GM19395 (cell line): Measurements from ENCODE around the gene FFAR1.
"Not testable (repeated sequence)": the region's sequence is repeated elsewhere in the genome, so short reads cannot be mapped to it uniquely, and the experiment has no call there.

Source experiments
- ATAC-seq: cut with Tn5 transposase; IDR thresholded peaks from one replicate; pipeline ENCODE4 v1.9.1; 2021; ENCODE audit warnings: mild to moderate bottlenecking, moderate library complexity; ENCODE audit not compliant: unreplicated experiment

Gene FFAR1

DNA sequence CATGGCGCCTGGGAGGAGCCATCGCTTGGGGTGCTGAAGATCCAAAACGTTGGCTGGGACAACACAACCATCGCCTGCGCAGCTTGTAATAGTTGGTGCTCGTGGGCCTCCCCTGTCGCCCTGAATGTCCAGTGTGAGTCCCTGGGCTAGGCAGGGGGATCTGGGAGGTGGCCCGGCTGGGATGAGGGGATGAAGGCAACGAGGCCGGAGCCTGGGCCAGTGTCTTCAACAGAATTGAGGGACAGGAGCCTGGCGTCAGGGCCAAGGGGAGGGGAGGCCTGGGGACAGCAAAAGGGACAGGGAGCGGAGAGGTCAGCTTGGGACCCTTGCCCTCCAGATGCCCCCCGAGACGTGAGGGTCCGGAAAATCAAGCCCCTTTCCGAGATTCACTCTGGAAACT is 6.7 kb upstream of the FFAR1 start:
- ATAC-seq, result no peak

DNA sequence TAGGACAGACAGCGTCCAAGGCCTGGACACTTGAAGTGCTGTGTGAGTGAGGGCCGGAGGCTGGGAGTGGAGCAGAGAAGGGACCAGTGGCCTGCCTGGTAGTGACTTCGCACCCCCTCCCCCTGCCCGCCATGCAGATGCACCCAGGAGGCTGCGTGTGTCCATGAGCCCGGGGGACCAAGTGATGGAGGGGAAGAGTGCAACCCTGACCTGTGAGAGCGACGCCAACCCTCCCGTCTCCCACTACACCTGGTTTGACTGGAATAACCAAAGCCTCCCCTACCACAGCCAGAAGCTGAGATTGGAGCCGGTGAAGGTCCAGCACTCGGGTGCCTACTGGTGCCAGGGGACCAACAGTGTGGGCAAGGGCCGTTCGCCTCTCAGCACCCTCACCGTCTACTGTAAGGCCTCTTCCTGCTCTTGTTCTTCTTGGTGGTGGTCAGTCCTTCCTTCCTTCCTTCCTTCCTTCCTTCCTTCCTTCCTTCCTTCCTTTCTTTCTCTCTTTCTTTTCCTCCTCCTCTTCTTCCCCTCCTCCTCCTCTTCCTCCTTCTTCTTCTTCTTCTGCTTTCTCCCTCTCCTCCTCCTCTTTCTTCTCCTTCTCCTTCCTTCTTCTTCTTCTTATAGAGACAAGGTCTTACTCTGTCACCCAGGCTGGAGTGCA is 6.0 kb upstream of the FFAR1 start:
- no peak for ATAC-seq

DNA sequence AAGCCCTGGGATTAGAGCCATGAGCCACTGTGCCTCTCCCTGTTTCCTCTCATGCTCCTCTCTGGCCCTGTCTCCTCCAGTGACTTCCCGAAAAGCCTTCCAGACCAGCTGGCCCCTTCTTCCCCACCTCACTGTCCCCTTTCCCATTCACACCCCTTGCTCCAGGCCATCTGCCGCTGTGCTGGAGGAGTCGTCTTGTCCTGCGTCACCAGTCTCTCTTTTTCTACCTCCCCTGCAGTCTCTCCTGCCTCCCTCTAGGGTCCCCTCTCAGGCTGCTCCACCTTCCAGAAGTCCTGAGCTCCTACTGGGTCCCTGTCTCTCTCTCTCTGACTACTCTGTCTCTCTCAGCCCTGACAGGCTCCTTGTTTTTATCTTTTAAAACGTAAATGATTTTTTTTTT is 5.3 kb upstream of the FFAR1 start:
- no peak for ATAC-seq

DNA sequence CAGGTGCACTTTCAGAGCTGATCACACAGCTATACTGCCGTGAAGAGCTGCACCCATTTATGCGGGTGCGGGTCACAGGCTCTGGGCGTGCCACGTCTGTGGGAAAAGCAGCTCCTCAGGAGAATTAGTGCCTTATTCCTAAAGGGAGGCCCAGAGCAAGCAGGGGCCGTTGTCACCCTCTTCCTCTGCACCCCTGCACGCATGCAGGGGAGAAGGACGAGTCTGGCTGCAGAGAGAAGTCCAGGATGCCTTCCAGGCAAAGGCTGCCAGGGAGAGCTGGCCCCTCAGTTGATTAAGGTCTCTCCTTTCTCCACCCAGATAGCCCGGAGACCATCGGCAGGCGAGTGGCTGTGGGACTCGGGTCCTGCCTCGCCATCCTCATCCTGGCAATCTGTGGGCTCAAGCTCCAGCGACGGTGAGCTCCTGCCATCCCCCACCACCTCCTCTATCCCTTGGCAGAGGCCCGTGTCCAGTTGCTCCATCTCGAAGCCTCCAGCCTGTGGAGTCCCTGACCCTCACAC is 3.1 kb upstream of the FFAR1 start:
- no peak for ATAC-seq

DNA sequence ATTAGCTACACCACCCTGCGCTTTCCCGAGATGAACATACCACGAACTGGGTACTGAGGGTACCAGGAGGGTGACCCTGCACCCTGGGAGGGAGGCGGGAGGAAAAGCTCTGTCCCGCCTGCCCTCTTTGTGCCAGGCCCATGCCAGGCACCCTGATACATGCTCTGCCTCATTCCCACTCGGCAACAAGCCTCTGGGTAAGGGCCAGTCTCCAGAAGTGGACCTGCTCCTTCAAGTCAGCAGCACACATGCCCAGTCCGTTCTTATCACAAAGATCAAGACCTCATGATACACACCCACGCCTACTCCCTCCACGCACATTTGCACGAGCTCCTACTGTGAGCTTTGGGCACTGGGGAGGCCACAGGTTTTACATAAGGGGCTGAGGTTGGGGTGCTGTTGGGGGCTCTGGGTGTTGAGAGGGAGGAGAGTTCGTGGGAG is 2.0 kb upstream of the FFAR1 start:
- ATAC-seq, result no peak

DNA sequence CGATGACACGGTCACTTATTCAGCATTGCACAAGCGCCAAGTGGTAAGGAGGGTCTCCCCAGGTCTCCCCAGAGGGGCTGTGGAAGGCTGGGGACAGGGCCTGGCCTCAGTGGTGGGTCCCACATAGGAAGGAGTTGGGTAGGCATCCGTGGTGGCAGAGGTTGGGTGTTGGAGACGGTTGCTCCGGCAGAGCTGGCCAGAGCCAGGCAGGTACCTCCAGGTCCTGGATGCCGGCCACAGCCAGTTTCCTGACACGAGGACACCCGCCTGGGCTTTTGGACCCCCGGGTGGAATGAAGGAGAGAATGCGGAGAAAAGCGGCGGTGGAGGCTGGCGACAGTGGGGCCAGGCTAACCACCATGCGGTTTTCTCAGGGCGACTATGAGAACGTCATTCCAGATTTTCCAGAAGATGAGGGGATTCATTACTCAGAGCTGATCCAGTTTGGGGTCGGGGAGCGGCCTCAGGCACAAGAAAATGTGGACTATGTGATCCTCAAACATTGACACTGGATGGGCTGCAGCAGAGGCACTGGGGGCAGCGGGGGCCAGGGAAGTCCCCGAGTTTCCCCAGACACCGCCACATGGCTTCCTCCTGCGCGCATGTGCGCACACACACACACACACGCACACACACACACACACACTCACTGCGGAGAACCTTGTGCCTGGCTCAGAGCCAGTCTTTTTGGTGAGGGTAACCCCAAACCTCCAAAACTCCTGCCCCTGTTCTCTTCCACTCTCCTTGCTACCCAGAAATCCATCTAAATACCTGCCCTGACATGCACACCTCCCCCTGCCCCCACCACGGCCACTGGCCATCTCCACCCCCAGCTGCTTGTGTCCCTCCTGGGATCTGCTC is 1.3 kb upstream of the FFAR1 start:
- no peak for ATAC-seq

DNA sequence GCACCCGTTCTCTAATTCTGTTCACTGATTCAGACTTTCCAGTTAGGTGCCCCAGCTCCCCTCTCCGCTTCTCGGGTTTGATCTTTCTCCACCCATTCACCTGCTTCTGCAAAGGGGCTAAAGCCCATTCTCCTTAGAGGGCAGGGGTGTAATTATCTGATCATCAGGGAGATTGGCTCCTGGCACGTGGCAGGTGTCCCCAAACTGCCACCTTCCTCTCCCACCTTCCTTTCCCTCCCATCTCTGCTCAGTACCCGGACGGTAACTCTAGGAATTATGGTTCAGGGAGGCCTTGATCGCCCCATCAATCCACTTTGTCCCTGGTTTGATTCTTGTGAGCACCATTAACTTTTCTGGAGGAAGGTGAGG is 212 bp downstream of the FFAR1 start:
- no peak for ATAC-seq

DNA sequence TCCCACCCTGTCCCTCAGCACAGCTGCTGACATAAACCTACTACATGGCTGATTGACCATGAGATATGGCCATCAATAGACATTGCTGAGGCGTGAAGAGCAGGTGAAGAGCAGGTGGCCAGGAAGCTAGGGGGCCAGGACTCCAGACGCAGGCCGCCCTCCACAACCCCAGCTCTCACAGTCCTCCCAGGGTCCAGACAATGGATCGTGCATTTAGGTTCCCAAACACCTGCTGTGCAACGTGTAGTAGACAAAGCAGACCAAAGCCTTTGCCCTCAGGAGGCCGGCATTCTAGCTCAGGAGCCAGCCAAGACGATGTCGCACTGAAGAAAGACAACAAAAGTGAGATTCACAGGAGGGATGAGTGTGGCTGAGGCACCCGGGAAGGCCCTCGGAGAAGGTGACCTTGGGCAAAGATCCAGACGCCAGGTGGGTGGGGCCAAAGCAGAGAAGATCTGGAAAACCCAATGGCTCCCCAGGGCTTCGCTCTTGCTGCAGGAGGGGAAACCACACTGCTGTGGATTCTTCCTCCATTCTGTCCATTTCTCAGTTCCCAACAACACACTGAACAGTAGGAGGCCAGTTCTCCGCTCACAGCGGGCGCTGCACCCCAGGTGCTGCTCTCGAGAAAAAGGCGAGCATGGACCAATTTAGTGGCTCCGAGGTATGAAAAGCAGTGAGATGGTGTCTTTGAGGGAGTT is 1.4 kb downstream of the FFAR1 start:
- no peak for ATAC-seq

DNA sequence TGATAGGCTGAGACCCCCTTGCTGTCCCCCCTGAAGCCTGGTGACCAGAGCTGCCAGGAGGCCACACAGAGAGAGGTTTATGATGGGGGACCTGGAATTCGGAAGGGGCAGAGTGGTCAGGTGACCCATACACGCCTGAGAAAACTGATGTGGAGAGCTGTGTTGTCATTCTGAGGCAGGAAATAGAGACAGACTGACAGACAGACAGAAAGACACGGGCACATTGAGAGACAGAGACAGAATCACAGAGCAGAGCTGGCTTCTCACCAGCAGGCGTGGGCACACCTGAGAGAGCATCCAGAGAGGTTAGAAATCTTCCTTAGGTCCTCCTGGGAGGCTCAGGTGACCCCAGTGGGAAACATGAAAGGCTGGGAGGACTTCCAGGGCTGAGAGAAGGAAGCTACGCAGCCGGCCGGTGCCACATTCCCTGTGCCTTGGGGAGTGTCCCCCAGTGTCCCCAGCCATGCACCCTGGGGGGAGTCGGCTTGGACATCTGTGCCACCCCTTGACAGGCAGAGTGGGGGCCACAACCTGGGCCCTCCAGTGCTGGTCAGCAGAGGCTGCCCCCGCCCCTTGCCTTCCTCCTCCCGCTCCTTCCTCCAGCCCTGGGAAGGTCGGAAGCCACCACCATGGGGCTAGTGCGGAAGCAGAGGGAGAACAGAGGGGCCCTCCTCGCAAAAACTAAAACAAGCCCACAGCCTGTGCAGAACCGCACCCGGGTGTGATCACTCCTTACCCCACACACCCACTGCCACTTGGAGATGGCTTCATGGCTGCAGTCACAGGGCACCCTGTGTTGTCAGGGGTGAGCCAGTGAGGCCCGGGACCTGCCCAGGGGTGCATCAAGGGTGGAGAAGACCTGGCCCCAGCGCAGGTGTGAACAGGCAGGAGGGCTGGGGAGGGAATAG is 2.2 kb downstream of the FFAR1 start:
- no peak for ATAC-seq

DNA sequence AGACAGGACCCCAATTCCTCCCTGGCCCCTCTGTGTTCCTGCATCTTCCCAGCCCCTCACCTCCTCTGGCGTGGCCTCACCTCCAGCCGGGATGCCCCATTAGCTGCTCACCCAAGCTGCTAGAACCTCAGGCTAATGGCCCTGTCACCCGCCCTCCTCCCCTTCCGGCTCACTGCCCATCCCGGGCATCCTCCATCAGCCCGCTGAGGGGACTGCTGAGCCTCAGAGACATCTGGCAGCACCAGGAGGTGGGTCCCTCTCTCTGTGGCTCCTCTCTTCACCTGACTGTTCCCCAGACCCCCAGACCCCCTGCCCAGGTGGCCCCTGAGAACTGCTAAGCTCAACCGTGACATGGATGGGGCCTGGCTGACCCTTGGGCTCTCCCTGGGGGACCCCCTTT is 2.9 kb downstream of the FFAR1 start:
- ATAC-seq, result no peak

DNA sequence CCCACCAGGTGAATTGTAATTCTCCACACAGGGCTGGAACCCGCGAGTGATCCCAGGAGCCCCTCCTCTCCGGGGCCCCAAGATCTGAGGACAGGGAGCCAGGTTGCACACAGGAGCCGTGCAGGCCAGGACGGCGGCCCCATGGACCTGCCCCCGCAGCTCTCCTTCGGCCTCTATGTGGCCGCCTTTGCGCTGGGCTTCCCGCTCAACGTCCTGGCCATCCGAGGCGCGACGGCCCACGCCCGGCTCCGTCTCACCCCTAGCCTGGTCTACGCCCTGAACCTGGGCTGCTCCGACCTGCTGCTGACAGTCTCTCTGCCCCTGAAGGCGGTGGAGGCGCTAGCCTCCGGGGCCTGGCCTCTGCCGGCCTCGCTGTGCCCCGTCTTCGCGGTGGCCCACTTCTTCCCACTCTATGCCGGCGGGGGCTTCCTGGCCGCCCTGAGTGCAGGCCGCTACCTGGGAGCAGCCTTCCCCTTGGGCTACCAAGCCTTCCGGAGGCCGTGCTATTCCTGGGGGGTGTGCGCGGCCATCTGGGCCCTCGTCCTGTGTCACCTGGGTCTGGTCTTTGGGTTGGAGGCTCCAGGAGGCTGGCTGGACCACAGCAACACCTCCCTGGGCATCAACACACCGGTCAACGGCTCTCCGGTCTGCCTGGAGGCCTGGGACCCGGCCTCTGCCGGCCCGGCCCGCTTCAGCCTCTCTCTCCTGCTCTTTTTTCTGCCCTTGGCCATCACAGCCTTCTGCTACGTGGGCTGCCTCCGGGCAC is 3.9 kb downstream of the FFAR1 start:
- no peak for ATAC-seq

DNA sequence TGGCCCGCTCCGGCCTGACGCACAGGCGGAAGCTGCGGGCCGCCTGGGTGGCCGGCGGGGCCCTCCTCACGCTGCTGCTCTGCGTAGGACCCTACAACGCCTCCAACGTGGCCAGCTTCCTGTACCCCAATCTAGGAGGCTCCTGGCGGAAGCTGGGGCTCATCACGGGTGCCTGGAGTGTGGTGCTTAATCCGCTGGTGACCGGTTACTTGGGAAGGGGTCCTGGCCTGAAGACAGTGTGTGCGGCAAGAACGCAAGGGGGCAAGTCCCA is 4.4 kb downstream of the FFAR1 start:
- no peak for ATAC-seq

DNA sequence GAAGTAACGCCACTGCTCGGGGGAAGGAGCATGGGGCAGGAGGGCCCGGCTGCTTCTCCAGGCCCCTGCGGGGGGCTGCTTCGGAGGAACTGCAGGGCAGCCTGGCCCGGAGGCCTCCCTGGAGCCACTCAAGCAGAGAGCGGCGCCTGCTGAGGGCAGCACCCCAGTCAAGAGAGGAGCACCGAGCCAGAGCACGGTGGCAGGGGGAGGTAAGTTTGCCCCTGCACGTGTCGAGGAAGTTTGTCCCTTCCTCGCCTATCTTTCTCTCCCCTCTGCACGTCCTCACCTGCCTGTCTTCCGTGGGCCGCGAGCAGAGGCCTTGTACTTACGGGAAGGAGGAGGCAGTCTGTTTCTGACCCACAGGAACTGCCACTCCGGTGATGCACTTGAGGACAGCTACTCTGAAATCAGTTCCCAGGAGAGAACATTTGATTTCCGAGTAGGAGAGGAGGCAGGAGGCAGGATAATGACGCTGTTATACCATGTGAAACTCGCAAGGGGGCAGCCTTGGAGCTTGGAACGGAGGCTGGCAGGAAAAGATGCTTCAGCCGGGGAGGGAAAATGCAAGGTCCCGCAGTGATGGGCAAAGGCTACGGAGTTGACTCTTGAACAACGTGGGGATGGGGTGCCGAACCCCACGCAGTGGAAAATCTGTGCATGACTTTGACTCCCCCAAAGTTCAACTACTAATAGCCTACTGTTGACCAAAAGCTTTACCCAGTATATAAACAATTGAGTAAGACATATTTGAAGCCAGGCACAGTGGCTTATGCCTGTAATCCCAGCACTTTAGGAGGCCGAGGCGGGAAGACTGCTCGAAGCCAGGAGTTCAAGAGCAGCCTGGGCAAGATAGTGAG is 5.0 kb downstream of the FFAR1 start:
- no peak for ATAC-seq

DNA sequence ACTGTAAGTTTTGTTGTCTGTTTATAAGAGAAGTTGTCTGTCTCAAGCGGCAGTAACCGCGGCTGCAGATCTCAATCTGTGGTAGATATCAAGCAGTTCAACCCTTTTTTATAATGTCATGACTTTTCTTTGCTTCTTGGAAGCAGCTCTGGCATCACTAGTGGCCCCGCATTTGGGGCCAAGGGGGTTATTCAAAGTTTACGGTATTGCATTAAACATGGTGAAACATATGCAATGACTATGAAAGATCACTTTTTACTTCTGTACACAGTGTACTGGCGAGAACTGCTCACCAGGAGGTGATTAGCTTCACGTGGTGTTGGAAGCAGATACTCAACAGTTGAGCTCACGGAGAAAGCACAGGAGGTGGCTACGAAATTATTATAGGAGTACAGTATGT is 5.9 kb downstream of the FFAR1 start:
- ATAC-seq, result no peak

DNA sequence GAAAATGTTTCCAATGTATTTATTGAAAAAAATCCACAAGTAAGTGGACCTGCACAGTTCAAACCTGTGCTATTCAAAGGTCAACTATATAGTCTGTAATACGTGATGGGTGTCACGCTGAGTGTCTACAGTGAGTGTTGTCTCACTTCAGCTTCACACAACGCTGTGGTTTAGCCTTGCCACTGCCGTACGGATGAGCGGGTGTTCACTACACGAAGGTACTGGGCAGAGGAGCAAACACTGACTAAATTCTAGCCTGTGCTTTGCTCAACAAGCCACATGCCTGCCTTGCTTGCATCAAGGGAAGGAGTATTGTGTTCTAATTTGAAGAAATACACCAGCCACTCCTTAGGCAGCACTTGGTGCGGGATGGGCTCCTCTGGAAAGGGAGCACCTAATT is 7.2 kb downstream of the FFAR1 start:
- no peak for ATAC-seq

DNA sequence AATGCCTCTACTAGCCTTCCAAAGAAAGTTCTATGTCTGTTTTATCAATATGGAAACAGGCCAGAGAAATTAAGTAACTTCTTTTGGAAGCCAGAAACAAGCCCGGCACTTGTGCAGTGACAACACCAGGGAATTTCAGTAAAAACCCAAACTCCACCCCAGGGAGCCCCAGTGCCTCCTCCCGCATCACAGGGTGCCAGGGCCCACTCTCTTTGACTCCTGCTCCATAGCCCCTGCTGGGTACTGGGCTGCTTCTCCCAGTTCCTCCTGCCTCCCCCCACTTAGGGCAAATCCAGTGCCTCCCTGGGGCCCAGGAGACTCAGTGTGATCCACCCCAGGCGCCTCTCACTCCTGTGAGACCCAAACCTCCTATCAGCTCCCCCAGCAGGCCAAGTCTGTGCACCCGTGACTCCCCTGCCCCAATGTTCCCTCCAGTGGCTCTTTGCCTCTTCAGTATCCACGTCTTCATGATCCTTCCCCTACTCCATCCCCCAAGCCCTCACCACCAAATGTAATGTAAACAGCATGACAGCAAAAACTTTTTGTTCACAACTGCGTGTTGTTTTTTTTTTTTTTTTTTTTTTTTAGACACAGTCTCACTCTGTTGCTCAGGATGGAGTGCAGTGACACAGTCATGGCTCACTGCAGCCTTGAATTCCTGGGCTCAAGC is 8.2 kb downstream of the FFAR1 start:
- ATAC-seq, result no peak

DNA sequence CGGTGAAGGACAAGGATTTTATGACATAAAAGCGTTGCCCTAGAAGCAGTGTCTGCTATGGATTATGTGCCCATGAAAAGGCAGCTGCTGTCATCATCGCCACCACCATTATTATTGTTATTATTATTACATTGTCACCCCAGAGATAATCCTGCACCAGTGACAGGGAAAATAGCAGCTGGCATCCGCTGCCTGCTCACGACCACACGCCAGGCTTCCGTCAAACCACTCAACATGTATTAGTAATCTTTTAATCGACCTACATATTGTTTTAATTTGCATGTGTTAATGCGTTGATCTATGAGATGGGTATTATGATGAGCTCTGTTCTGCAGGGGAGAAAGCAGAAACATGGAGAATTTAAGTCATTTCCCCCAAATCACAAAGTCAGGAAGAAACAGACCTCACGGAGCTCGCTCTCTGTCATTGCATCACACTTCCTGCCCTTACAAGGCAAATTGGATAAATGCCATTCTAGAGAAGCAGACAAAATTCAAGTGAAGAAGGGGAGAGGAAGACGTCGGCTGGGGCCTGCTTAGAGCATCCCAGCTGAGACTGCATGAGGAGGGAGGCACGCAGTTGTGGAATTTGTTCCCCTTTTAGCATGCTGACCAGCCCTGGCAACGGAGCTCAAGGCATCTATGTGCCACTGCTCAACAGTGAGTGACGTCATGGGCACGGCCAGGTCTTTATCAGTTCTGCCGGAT is 10.3 kb downstream of the FFAR1 start, which contains the start of gene FFAR3:
TSS of gene FFAR3 (plus strand) at position 594 of the 707 bp plus-strand sequence. CDS start 431 bp downstream, outside the sequence.
- no peak for ATAC-seq

DNA sequence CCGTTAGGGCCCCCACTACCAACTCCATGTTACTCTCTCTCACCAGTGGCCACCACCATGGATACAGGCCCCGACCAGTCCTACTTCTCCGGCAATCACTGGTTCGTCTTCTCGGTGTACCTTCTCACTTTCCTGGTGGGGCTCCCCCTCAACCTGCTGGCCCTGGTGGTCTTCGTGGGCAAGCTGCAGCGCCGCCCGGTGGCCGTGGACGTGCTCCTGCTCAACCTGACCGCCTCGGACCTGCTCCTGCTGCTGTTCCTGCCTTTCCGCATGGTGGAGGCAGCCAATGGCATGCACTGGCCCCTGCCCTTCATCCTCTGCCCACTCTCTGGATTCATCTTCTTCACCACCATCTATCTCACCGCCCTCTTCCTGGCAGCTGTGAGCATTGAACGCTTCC is 11.1 kb downstream of the FFAR1 start:
- not testable (repeated sequence) for ATAC-seq
